ENCODE data around the gene SLC66A1.

SLC66A1 gene

GRCh38 chr1:19313636-19313959 is 1.5 kb downstream of the SLC66A1 start:
- peaks cover 16% of the 10 kb centered on the region for H3K79me2 ChIP-seq (ENCODE audit: low read length)
- H2AFZ ChIP-seq (ENCODE audit: low read length): no peak overlapping the region
- DNase-seq: no peak
- peaks cover 15% of the 10 kb centered on the region; the same call in 1 of the 2 replicates for H3K4me1 ChIP-seq (ENCODE audit: low read length)
- no peak overlapping the region for H3K4me2 ChIP-seq (ENCODE audit: low read depth, low read length)
- H3K9me2 ChIP-seq (replicated peaks; ENCODE audit: insufficient read depth, low read length): no peaks in the 10 kb centered on the region
- H3F3A ChIP-seq (ENCODE audit: insufficient read depth, low read length): no peaks in the 10 kb centered on the region
- no peak overlapping the region for H3K4me3 ChIP-seq (ENCODE audit: low read length)
- no peak overlapping the region for H3K27ac ChIP-seq (ENCODE audit: low read length)
- no peak overlapping the region for H3K9ac ChIP-seq (ENCODE audit: low read length)
- H3K27me3 ChIP-seq (replicated peaks; ENCODE audit: insufficient read depth, low read length): no peaks in the 10 kb centered on the region
- no peaks in the 10 kb centered on the region for H3K36me3 ChIP-seq (replicated peaks; ENCODE audit: insufficient read depth, low read length)
- H3K9me3 ChIP-seq (replicated peaks; ENCODE audit: insufficient read depth, low read length): no peaks in the 10 kb centered on the region
- no peaks in the 10 kb centered on the region for H4K20me1 ChIP-seq (ENCODE audit: insufficient read depth, low read length)
- no peak for TF ChIP-seq EZH2phosphoT487 (IDR thresholded peaks at IDR 0.05; ENCODE audit: low read length)
- no peak for TF ChIP-seq EZH2 (optimal IDR thresholded peaks at IDR 0.05; ENCODE audit: low read depth, low read length)
- TF ChIP-seq, protein P1, sequence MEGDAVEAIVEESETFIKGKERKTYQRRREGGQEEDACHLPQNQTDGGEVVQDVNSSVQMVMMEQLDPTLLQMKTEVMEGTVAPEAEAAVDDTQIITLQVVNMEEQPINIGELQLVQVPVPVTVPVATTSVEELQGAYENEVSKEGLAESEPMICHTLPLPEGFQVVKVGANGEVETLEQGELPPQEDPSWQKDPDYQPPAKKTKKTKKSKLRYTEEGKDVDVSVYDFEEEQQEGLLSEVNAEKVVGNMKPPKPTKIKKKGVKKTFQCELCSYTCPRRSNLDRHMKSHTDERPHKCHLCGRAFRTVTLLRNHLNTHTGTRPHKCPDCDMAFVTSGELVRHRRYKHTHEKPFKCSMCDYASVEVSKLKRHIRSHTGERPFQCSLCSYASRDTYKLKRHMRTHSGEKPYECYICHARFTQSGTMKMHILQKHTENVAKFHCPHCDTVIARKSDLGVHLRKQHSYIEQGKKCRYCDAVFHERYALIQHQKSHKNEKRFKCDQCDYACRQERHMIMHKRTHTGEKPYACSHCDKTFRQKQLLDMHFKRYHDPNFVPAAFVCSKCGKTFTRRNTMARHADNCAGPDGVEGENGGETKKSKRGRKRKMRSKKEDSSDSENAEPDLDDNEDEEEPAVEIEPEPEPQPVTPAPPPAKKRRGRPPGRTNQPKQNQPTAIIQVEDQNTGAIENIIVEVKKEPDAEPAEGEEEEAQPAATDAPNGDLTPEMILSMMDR (IDR thresholded peaks at IDR 0.05; ENCODE audit: low read length): no peak

- Histone ChIP-seq H3K9ac (ENCODE audit: low read length) (no peak overlapping the region), H3K9me2 (replicated peaks; ENCODE audit: insufficient read depth, low read length) (no peaks in the 10 kb centered on the region), H3K4me2 (ENCODE audit: low read depth, low read length) (no peak overlapping the region)
Measured at GRCh38 chr1:19313961-19314882, 2.1 kb downstream of the SLC66A1 start.

DNA sequence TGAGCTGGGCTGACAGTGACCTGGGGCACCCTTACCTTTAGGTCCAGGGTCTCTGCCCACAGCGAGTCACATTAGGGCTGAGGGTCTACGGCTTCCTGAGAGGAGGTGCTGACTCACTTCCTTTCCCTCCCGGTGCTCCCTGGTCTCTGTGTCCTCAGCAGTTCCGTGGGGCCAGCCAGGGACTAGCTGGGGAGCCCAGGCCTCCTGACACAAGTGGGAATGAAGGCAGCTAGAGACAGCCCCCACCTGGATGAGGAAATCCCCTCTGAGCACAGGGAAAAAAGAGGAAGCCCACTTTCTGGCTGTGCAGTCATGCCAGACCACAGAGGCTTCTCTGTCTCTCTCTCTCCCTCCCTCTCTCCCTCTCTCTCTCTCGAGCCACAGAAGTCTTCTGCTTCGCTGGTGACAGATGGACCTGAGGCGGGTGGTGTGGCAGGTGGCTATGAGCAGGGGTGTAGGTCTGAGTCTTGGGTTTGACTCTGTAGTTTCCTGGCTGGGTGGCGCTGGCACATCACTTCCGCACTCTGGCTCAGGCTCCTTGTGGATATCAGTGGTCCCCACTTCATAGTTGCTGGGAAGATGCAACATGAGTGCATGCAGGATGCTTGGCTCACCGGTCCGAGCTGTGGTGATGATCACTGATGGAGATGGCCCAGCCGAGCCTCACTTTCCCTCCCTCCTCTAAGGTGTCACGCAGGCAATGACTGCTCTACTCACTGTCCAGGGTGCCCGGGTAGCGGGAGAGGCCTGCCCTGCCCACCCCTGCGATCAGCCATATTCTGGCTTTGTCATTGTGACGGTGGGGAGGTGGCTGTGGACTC is 3.5 kb downstream of the SLC66A1 start:
- Histone ChIP-seq H3K27me3 (replicated peaks; ENCODE audit: insufficient read depth, low read length) (no peaks in the 10 kb centered on the region), H3K36me3 (replicated peaks; ENCODE audit: insufficient read depth, low read length) (no peaks in the 10 kb centered on the region), H3F3A (ENCODE audit: insufficient read depth, low read length) (no peaks in the 10 kb centered on the region), H3K27ac (ENCODE audit: low read length) (no peak overlapping the region), H3K9me2 (replicated peaks; ENCODE audit: insufficient read depth, low read length) (no peaks in the 10 kb centered on the region), H3K4me1 (ENCODE audit: low read length) (peaks cover 14% of the 10 kb centered on the region; the same call in 1 of the 2 replicates), H2AFZ (ENCODE audit: low read length) (no peak overlapping the region), H3K4me2 (ENCODE audit: low read depth, low read length) (no peak overlapping the region), H3K4me3 (ENCODE audit: low read length) (no peak overlapping the region), H3K9me3 (replicated peaks; ENCODE audit: insufficient read depth, low read length) (no peaks in the 10 kb centered on the region), H3K79me2 (ENCODE audit: low read length) (peaks cover 16% of the 10 kb centered on the region), H3K9ac (ENCODE audit: low read length) (no peak overlapping the region), H4K20me1 (ENCODE audit: insufficient read depth, low read length) (no peaks in the 10 kb centered on the region)
- DNase-seq: no peak
- TF ChIP-seq, protein P1 (IDR thresholded peaks at IDR 0.05; ENCODE audit: low read length): no peak

More at GRCh38 chr1:19313961-19314882, 2.1 kb downstream of the SLC66A1 start:
- TF ChIP-seq EZH2 (optimal IDR thresholded peaks at IDR 0.05; ENCODE audit: low read depth, low read length): no peak
- TF ChIP-seq EZH2phosphoT487 (IDR thresholded peaks at IDR 0.05; ENCODE audit: low read length): no peak
- TF ChIP-seq, protein P1 (IDR thresholded peaks at IDR 0.05; ENCODE audit: low read length): no peak
- H3F3A ChIP-seq (ENCODE audit: insufficient read depth, low read length): no peaks in the 10 kb centered on the region
- H4K20me1 ChIP-seq (ENCODE audit: insufficient read depth, low read length): no peaks in the 10 kb centered on the region
- H3K36me3 ChIP-seq (replicated peaks; ENCODE audit: insufficient read depth, low read length): no peaks in the 10 kb centered on the region
- peaks cover 16% of the 10 kb centered on the region for H3K79me2 ChIP-seq (ENCODE audit: low read length)
- H3K27me3 ChIP-seq (replicated peaks; ENCODE audit: insufficient read depth, low read length): no peaks in the 10 kb centered on the region
- DNase-seq: no peak
- H3K9me3 ChIP-seq (replicated peaks; ENCODE audit: insufficient read depth, low read length): no peaks in the 10 kb centered on the region
- H3K4me1 ChIP-seq (ENCODE audit: low read length): peaks cover 15% of the 10 kb centered on the region; the same call in 1 of the 2 replicates
- H3K27ac ChIP-seq (ENCODE audit: low read length): no peak overlapping the region
- no peak overlapping the region for H3K4me3 ChIP-seq (ENCODE audit: low read length)
- no peak overlapping the region for H2AFZ ChIP-seq (ENCODE audit: low read length)

All from MM.1S (cell line).